Kidney epithelial cell (primary cell): ENCODE results near the gene RUNX1. TPM values are rescaled to one million over a fixed set of nuclear protein-coding genes. Genes with fewer than 3 reads are reported as not detected.
"Not testable (repeated sequence)": the region's sequence is repeated elsewhere in the genome, so short reads cannot be mapped to it uniquely, and the experiment has no call there.

Experiments
- DNase-seq: peaks from one replicate; pipeline ENCODE4 v3.0.0-alpha.2; 2010; ENCODE audit warnings: low read depth
- H3K27me3 ChIP-seq: 2 replicates; pipeline ENCODE4 v1.6.0; 2011; ENCODE audit warnings: low read length; ENCODE audit not compliant: control insufficient read depth, insufficient read depth
- H3K36me3 ChIP-seq: 2 replicates; pipeline ENCODE4 v1.5.1; 2011; ENCODE audit warnings: low read length; ENCODE audit not compliant: control insufficient read depth, insufficient read depth
- H3K4me3 ChIP-seq: 2 replicates; pipeline ENCODE4 v1.5.1; 2011; ENCODE audit warnings: low read depth, mild to moderate bottlenecking, control low read depth, low read length
- CTCF ChIP-seq: IDR thresholded peaks from 2 replicates; pipeline ENCODE4 v1.5.1; 2011; ENCODE audit warnings: mild to moderate bottlenecking, moderate library complexity, low read length, control low read depth, inconsistent platforms; ENCODE audit not compliant: insufficient read depth, poor library complexity, severe bottlenecking
- total RNA-seq: library from RNA; depleted of rRNA; stranded (reverse); fragments of >200 nt; gene quantifications from 2 replicates; pipeline ENCODE4 v1.2.3, GENCODE V29; 2015

Gene RUNX1
- total RNA-seq, 1 donor from 2014 or later: 43.0 TPM

- no peak for TF ChIP-seq CTCF
- DNase-seq: no peak
- Histone ChIP-seq H3K36me3 (no peaks in the 10 kb centered on the region), H3K4me3 (no peak overlapping the region), H3K27me3 (no peaks in the 10 kb centered on the region)
Observed at GRCh38 chr21:34996304-34997101, 52.6 kb downstream of the RUNX1 start.

GRCh38 chr21:34995979-34996303 is 53.2 kb downstream of the RUNX1 start:
- H3K36me3 ChIP-seq: no peaks in the 10 kb centered on the region

GRCh38 chr21:34994766-34995631 is 54.1 kb downstream of the RUNX1 start:
- DNase-seq: no peak
- H3K36me3 ChIP-seq: no peaks in the 10 kb centered on the region
- H3K4me3 ChIP-seq: no peak overlapping the region
- H3K27me3 ChIP-seq: no peaks in the 10 kb centered on the region
- no peak for TF ChIP-seq CTCF

More at GRCh38 chr21:34995979-34996303, 53.2 kb downstream of the RUNX1 start:
- DNase-seq: no peak
- H3K4me3 ChIP-seq: no peak overlapping the region
- no peak for TF ChIP-seq CTCF
- H3K27me3 ChIP-seq: no peaks in the 10 kb centered on the region

- DNase-seq, H3K36me3 ChIP-seq, H3K27me3 ChIP-seq, H3K4me3 ChIP-seq: not testable (repeated sequence)
Observed at GRCh38 chr21:34993521-34993921, 55.6 kb downstream of the RUNX1 start.

GRCh38 chr21:34992736-34993398 is 56.2 kb downstream of the RUNX1 start:
- Histone ChIP-seq H3K36me3 (no peaks in the 10 kb centered on the region), H3K27me3 (no peaks in the 10 kb centered on the region), H3K4me3 (no peak overlapping the region)
- no peak for DNase-seq
- no peak for TF ChIP-seq CTCF

GRCh38 chr21:34992180-34992579 is 56.9 kb downstream of the RUNX1 start:
- no peaks in the 10 kb centered on the region for H3K36me3 ChIP-seq
- no peak overlapping the region for H3K4me3 ChIP-seq
- no peak for TF ChIP-seq CTCF
- no peaks in the 10 kb centered on the region for H3K27me3 ChIP-seq
- DNase-seq: no peak
